Measurements from ENCODE around the gene MED28.
A peak's percentile ranks its signal among the peaks of the same experiment; 100 is the strongest.
"Not testable (repeated sequence)": the region's sequence is repeated elsewhere in the genome, so short reads cannot be mapped to it uniquely, and the experiment has no call there.

The MED28 gene

DNA sequence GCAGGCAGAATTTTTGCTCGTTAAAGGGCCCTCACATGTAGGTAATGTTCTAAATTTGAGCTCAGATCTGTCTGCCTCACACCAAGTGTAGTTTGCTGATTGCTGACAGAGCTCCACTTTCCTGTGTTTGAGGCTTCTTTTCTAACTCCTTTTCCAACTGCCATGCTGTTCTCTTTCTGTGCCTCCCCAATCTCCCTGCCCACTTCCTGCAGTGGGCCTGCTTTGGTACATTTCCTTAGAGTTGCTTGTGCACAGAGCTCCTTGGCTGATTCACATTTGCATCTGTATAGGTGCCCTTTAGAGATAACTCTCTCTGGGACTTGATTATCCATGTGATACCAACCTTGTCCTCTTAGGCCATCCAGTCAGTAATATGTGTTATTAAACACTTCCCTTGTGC lies 4.5 kb downstream of the MED28 start:
- no peak for DNase-seq (ENCODE audit: low read depth, low spot score)

DNA sequence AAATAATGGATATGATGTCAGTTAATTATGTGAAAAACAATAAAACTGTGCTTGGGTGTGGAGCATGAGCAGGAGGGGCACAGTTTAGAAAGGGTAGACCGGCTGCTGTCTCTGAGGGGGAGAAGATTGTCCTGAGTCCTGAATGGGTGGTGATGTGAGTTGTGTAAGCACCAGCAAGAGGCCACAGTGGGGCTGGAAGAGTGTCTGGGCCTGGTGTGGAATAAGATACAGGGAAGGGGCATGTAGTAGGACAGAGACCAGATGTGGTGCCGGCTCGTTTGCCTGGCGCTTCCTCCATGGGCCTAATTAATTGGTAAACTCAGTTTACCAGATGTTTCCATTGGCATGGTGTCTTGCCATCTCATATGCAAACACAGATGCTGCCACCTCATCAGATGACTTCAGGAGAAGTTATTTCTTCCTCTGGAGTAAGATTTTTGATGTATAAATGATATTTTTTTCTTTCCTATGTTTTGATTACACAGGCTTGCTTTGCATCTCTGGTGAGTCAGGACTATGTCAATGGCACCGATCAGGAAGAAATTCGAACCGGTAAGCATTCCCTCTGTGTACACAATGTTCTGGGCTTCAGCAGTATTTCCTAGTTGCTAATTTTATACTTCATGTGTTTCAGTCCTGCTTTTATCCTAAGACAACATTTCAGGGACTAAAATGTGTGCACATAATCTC lies 5.1 kb downstream of the MED28 start:
- DNase-seq (ENCODE audit: low read depth, low spot score): no peak

- no peak for DNase-seq (ENCODE audit: low read depth, low spot score)
Measured at GRCh38 chr4:17623451-17624001, 9.1 kb downstream of the MED28 start.

DNA sequence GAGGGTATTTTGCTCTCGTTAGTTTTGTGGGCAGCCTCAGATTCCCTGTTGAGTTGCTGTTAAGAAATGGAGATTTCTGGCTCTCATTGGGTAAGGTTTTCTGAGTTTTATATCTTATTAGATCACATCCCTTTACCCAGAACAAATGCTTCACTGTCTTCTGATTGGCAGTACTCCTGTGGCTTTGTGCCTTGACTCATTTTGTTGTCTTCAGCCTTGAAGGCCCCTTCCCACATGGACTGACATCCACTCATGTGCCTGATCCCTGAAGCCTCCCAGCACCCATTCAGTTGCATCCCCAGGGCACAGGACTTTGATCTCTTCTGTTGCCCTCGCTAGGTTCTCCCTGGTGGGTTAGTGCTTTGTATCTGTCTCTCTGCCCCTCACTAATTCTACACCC lies 10.4 kb downstream of the MED28 start:
- DNase-seq (ENCODE audit: low read depth, low spot score): no peak

GRCh38 chr4:17630228-17630627 lies 15.8 kb downstream of the MED28 start:
- DNase-seq (ENCODE audit: low read depth, low spot score): no peak

- no peak for DNase-seq (ENCODE audit: low read depth, low spot score)
Measured at GRCh38 chr4:17633600-17633999, 19.2 kb downstream of the MED28 start.

DNA sequence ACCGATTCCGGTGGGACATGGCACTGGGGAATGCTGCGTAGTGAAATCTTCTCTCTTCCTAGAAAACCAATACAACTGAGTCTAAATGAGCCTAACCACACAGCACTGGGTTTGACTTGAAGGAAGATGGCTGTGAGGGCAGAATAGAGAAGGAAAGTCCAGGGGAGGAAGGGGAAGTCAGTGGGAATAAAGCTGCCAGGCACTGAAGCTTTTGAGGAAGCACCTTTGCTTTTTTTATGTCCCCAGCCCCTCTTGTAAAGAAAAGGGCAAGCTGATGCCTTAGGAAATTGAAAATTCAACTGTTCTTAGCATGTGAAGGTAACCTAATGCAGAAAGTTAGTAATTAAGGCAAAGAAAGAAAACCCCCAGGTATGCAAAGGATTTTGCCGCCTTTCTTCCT lies 20.6 kb downstream of the MED28 start:
- no peak for DNase-seq (ENCODE audit: low read depth, low spot score)

- DNase-seq (ENCODE audit: low read depth, low spot score): no peak
Measured at GRCh38 chr4:17636341-17636695, 21.9 kb downstream of the MED28 start.

DNA sequence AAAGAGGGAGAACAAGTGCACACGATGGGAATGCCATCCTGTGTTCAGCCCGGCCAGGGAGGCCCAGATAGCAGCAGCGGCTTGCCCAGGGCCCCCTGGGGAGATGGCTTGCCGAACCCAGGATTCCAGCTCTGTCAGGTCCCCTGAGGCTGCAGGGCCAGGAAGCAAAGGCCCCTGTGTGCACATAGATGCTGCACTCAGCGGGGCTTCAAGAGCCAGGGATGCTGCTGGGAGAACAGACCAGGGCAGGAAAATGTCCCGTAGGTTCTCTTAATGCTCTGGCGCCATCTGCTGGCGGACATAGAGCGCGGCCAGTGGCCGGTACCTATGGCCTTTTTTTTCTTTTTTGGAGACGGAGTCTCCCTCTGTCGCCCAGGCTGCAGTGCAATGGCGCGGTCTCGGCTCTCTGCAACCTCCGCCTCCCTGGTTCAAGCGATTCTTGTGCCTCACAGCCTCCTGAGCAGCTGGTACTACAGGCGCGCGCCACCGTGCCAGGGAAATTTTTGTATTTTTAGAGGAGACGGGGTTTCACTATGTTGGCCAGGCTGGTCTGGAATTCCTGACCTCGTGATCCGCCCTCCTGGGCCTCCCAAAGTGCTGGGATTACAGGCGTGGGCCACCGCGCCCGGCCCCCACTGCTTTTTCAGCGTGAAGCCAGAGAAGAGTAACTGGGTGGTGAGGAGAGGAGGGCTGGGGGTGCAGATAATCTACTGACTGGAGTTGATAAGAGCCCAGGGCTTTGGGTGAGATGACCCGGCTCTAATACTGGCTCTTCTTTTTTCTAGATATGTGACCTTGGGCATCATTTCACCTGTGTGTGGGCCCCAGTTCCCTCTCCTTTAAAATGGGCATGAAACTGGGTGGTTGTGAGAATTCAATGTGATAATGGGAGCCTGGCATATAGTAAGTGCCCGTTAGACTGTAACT lies 22.5 kb downstream of the MED28 start:
- DNase-seq (ENCODE audit: low read depth, low spot score): peak; percentile 33

DNA sequence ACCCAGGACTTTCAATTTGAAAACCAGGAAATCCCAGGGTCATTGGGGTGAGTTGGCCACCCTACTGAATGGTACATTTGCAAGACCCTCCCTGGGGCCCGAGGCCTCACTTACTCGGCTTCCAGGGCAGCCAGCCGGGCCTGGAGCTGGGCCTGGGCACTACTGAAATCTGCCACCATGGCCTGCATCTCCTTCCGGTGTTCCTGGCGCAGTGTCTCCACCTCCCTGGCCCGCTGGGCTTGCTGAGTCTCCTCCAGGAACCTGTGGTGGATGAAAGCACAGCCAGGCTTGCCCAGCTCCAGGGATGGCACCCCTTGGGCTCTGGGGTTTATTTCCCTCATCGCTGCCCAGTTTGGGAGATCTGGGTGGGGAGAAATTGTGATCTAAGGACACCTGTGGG lies 24.7 kb downstream of the MED28 start:
- DNase-seq (ENCODE audit: low read depth, low spot score): no peak

GRCh38 chr4:17642398-17642783 lies 27.9 kb downstream of the MED28 start:
- no peak for DNase-seq (ENCODE audit: low read depth, low spot score)

DNA sequence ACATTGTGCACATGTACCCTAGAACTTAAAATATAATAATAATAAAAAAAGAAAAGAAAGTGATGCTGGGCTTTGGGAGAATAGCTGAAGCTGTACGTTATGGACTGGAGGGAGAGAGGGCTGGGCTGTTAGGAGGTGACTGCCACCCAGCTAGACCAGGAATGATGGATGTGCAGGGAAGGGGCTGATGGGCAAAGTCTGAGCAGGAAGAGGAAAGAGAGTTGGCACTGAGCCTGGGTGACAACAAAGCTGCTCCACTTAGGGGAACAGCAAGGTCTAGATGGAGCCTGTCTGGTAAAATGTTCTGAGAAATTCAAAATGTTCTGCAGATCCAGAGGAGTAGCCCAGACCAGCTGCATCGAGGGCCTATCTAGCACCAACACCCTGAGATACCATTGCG lies 32.3 kb downstream of the MED28 start:
- DNase-seq (ENCODE audit: low read depth, low spot score): no peak

DNA sequence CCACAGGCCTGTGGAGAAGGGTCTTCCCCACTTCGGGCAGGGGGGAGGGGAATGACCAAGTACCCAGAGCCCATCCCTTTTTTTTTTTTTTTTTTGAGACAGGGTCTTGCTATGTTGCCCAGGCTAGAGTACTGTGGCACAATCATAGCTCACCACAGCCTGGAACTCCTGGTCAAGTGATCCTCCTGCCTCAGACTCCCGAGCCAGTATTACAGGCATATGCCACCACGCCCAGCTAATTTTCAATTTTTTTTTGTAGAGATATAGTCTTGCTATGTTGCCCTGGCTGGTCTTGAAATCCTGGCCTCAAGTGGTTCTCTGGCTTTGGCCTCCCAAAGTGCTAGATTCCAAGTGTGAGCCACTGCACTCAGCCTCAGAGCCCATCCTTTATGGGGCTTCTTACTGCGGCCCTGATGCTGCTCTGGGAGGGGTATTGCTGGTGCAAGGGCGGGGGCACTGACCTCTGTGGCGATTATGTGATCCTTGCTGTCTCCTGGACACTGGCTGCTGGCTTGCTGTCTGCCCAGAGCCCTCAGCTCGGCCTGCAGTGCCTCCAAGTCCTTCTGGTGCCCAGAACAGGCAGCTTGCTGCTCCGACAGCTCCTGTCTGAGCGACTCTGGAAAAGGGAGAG lies 32.9 kb downstream of the MED28 start:
- DNase-seq (ENCODE audit: low read depth, low spot score): no peak

- no peak for DNase-seq (ENCODE audit: low read depth, low spot score)
Measured at GRCh38 chr4:17647927-17648326, 33.5 kb downstream of the MED28 start.

DNA sequence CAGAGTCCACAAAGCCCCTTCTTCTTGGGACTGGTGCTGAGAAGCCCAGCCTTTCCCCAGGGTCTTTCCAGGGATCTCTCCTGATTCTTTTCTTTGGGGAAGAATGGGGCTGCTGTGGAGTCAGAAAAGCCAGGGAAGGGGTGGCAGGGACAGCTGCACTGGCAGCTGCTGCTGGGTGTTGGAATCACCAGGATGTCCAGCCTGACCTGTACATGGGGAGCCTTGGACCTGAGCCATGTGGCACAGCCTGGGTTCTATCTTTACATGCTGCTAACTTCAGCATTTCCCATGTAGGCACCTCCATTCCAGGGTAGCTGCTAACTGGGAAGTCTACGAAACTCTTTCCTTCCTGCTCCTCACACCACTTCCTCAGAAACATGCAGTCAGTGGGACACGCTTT lies 36.0 kb downstream of the MED28 start:
- no peak for DNase-seq (ENCODE audit: low read depth, low spot score)

DNA sequence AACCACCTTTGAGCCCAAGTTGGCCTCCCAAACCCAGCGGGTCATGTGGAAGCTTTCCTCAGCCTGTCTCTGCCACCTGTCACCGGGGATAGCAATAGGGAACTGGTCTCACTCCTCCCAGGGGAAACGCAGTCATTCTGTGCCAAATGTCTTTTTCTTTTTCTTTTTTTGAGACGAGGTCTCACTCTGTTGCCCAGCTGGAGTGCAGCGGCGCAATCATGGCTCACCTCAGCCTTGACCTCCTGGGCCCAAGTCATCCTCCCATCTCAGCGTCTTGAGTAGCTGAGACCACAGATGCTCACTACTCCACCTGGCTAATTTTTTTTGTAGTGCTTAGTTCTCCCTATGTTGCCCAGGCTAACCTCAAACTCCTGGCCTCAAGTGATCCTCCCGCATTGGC lies 40.3 kb downstream of the MED28 start:
- DNase-seq (ENCODE audit: low read depth, low spot score): no peak

GRCh38 chr4:17657090-17657489 lies 42.6 kb downstream of the MED28 start:
- DNase-seq (ENCODE audit: low read depth, low spot score): no peak

GRCh38 chr4:17657849-17658248 lies 43.4 kb downstream of the MED28 start:
- no peak for DNase-seq (ENCODE audit: low read depth, low spot score)

GRCh38 chr4:17659196-17659595 lies 44.8 kb downstream of the MED28 start:
- DNase-seq (ENCODE audit: low read depth, low spot score): not testable (repeated sequence)

DNA sequence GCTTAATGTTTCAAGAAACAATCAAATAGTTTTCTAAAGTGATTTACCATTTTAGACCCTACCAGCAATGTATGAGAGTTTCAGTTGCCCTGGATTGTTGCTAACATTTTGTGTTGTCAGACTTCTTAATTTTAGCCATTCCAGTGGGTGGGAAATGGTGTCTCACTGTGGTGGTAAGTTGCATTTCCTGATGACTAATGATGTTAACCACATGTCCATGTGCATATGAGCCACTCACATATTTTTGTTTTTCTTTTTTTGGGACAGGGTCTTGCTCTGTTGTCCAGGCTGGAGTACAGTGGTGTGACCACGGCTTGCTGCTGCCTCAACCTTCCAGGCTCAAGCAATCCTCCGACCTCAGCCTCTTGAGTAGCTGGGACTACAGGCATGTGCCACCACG lies 48.3 kb downstream of the MED28 start:
- no peak for DNase-seq (ENCODE audit: low read depth, low spot score)

GRCh38 chr4:17664755-17665154 lies 50.3 kb downstream of the MED28 start:
- DNase-seq (ENCODE audit: low read depth, low spot score): no peak

- DNase-seq (ENCODE audit: low read depth, low spot score): no peak
Measured at GRCh38 chr4:17665346-17665745, 50.9 kb downstream of the MED28 start.

Measured in smooth muscle cell of the brain vasculature (primary cell).